NCI-H774 (cell line): ENCODE results near the gene PA2G4.
A peak's percentile ranks its signal among the peaks of the same experiment; 100 is the strongest.
"Not testable (repeated sequence)": the region's sequence is repeated elsewhere in the genome, so short reads cannot be mapped to it uniquely, and the experiment has no call there.

Experiments
- DNase-seq: peaks from one replicate; lab custom pipeline; 2025; lab: John Stamatoyannopoulos, UW

Gene PA2G4

DNA sequence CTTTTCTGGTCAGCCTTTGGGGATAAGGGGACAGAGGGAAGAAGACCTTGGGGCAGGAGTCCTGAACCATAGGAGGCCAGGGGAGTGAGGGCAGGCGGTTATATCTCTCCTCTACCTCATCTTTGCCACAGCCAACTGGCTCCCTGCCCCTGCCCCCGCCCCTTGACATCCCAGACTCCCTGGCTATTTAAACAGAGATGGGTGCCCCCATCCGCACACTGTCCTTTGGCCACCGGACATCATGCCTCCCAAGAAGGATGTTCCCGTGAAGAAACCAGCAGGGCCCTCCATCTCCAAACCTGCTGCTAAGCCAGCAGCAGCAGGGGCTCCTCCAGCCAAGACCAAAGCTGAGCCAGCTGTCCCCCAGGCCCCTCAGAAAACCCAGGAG lies 49.3 kb downstream of the PA2G4 start:
- no peak for DNase-seq

DNA sequence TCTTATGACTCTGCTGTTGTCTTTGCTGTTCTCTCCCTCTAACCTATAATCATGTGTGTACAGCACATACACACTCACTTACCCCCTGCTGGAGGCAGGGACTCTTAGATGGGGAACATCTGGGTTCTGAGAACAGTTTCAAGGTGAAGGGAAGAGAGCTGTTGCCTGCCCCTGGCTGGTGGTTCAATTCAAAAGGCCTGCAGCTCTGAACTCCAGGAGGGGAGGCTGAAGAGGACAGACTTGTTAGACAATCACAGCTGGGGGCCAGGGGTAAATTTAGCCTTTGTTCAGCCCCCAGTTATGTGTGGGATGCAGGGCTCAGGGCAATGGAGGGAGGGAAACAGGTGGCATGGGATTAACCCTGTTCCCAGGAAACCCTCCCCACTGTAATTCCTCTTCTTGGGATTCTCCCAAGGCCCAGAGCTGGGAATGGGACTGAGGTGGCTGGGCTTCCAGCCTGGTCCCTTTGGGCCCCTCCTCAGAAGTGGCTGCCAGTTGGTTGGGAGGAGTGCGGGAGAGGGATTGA lies 50.0 kb downstream of the PA2G4 start:
- no peak for DNase-seq

DNA sequence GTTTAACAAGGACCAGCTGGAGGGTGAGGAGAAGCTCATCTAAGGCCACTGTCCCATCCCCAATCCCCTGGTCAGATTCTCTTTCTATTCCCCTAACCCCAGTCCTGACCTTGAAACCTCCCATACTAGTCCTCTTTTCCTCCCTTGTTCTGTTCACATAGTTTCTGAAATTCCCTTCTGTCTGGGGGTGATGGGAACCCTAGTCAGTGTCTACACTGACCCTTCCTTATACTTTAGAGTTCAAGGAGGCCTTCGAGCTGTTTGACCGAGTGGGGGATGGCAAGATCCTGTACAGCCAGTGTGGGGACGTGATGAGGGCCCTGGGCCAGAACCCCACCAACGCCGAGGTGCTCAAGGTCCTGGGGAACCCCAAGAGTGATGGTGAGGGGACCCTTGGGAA lies 50.5 kb downstream of the PA2G4 start:
- DNase-seq: no peak

DNA sequence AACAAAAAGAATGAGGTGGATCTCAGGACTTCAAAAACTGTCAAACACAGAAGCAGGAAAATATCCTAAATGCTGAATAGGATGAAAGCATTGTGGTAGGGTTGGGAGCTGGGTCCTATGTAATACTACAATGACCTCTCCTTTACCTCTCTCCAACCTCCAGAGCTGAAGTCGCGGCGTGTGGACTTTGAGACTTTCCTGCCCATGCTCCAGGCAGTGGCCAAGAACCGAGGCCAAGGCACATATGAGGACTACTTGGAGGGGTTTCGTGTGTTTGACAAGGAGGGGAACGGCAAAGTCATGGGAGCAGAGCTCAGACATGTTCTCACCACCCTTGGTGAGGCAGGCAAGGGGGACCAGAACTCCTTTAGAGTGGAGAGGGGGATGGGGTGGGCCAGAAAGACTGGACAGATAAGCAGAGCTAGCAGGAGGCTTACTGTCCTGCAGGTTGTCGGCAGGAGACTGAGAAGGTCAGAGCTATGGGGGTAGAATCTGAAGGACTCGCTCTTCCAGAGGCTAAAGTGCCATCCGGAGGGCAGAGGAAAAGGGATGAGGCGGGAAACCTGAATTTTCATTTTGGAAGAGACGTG lies 51.0 kb downstream of the PA2G4 start:
- no peak for DNase-seq

DNA sequence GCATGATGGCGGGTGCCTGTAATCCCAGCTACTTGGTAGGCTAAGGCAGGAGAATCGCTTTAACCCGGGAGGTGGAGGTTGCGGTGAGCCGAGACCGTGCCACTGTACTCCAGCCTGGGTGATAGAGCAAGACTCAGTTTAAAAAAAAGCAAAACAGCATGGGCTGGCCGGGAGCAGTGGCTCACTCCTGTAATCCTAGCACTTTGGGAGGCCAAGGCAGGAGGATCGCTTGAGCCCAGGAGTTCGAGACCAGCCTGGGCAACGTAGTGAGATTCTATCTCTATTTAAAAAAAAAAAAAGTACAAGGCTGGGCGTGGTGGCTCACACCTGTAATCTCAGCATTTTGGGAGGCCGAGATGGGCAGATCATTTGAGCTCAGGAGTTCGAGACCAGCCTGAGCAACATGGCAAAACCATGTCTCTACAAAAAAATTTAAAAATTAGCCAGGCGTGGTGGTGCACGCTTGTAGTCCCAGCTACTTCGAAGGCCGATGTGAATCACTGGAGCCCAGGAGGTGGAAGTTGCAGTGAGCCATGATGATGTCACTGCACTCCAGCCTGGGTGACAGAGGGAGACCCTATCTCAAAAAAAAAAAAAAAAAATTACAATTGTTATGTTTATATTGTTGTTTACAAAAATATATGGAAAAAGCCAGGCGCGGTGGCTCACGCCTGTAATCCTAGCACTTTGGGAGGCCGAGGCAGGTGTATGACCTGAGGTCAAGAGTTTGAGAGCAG lies 52.3 kb downstream of the PA2G4 start:
- DNase-seq: not testable (repeated sequence)

DNA sequence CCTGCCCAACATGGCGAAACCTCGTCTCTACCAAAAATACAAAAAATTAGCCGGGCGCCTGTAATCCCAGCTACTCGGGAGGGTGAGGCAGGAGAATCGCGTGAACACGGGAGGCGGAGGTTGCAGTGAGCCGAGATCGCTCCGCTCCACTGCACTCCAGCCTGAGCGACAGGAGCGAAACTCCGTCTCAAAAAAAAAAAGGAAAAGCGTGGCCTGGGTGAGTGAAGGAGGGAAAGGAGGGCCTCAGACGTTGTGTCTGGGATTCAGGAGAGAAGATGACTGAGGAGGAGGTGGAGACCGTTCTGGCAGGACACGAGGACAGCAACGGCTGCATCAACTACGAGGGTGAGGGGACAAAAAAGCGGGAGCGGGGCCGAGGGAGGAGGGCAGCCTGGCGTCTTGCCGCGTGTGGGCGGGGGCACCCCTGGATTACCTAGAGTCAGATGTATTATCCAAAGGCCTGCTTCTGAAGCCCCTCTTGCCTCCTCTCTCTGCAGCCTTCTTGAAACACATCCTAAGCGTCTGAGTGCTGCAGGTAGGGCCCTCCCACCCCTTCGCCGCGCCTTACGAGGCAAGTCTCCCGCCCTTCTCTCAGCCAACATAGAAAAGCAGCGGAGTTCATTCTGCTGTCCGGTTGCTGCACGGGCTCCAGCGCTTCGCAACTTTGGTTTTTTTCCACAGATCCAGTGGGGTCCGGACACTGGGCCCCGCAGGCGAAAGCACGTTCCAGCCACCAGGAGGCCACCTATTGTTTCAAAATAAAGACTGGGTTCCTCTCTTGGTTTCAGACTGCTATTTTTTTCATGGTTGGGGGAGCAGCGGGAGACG lies 53.1 kb downstream of the PA2G4 start:
- DNase-seq: peak; percentile 82

DNA sequence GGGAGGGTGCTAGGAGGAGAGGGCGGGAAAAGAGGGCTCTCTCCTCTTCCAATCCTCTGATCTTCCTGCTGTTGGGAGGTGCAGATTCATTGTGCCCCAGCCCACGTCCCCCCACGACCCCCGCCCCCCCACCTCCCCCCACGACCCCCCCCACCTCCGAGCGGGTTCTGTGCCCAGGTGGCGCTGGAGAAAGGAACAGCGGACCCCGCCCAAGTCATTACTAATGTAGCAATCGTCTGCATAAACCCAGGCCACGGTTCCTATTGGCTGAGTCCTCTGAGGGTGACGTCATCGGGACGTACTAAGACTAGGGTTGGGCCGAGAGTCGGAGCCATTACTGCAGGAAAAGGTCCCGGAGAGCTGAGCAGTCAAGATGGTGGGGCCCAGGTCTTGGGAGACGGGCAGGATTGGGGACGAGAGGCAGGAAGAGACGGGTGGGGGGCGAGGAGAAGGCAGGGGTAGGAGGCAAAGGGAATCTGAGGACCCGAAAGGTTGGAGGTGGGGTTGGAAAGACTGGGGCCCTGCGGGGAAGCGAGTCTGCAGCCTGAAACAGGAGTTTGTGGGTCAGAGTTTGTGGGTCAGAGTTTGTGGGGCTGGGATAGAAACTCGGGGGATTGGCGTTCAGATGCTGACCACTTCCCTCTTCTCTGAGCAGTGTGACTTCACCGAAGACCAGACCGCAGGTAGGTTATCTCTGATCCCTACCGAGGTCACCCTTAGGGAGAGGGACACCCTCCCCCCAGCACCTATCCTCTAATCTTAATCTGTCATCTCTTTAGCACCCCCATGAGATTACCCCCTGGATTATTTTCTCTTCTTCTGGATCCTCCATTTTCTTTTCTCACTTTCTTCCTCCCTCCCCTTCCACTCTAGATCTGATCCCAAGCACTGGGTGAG lies 53.9 kb downstream of the PA2G4 start, which contains the start of gene MYL6:
MYL6 (plus strand) TSS at position 331 of the 897 bp plus-strand sequence; CDS start at position 374, 43 bp downstream.
- DNase-seq: peak; percentile 98

DNA sequence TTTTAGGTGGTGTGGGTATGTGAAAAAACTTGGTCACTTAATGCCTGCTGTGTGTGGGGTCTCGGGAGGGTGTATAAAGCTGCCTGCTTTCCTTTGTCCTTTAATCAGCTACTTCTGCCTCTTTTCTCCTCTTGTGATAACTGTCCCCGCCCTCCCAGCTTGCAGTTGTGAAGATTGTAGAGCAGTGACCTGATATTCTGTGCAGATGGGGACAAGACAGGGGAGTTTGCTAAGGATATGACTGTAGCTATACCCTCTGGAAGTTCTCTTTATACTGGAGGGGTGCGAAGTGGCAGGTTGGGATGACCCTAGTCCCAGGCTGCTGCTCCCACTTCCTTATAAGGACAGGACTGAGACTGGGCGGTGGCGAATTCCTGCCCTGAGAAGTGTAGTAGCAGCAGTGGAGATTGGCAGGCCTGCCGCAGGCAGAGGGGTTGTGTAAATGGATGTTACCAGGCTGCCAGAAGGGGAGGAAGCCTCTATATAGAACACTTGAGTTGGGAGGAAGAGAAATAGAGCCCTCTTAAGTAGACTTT lies 54.6 kb downstream of the PA2G4 start:
- DNase-seq: no peak

DNA sequence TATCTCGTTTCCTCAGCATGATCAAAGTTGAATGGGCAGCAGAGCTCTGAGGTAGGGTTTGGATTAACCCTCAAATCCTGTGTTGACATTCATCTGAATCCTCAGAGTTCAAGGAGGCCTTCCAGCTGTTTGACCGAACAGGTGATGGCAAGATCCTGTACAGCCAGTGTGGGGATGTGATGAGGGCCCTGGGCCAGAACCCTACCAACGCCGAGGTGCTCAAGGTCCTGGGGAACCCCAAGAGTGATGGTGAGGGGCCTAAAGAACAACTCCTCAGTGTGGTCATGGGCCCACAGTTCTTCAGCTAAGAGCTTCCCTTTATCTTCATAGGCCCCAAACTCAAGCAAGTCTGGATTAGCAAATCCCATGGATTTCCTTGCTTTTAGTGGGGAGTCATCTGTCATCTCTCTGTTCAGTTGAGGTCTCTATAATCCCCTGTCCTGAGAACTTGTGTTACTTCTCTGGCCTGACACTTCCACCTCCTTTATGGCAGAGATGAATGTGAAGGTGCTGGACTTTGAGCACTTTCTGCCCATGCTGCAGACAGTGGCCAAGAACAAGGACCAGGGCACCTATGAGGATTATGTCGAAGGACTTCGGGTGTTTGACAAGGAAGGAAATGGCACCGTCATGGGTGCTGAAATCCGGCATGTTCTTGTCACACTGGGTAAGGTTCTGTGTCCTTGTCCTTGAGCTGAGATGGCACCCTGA lies 55.3 kb downstream of the PA2G4 start:
- no peak for DNase-seq

DNA sequence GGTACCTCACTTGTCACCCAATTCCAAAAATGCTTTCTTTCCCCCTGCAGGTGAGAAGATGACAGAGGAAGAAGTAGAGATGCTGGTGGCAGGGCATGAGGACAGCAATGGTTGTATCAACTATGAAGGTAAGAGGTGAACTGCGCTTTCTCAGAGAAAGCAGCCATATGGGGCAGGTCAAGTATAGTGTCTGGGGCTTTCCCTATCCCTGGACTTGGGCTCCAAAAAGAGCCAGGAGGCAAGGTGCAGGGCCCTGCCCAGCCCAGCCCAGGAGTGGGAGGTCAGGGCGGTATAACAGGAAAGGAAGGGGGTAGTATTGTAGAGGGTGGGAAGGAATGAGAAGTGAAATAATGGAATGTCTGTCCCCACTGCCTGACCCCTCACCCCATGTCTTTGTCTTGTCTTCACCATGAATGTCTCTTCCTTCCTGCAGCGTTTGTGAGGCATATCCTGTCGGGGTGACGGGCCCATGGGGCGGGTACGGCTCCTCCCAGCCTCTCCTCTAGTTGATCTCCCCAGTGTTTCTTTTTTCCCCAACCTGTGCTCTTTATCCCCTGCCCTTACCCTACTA lies 55.9 kb downstream of the PA2G4 start:
- DNase-seq: no peak

DNA sequence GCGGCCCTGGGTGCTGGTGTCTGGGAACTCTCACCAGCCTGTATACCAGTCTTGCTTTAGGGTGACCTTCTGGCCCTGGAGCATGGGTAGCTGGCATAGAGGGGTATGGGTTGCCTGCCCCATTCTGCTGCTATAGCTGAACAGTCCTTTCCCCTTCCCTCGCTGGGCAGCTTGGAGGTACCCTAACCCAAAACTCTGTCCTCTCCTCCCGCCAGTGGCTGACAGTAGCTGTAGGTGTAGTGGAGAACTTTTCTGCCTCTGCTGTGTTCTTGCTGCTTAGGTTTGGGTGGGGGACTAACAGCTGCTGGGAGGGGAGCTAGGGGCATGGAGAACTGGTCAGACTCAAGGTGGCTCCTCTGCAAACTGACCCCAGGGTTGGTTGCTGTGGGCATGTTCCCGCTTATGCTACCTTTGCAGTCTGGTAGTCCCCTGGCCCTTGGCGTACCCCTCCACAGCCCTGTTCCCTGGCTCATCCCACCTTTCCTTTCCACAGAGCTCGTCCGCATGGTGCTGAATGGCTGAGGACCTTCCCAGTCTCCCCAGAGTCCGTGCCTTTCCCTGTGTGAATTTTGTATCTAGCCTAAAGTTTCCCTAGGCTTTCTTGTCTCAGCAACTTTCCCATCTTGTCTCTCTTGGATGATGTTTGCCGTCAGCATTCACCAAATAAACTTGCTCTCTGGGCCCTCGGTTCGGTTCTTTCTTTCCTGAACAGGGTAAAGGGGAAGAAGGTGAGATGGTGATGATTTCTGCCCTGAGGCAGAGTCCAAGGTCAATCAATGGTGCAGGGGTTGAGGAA lies 56.7 kb downstream of the PA2G4 start:
- DNase-seq: no peak

DNA sequence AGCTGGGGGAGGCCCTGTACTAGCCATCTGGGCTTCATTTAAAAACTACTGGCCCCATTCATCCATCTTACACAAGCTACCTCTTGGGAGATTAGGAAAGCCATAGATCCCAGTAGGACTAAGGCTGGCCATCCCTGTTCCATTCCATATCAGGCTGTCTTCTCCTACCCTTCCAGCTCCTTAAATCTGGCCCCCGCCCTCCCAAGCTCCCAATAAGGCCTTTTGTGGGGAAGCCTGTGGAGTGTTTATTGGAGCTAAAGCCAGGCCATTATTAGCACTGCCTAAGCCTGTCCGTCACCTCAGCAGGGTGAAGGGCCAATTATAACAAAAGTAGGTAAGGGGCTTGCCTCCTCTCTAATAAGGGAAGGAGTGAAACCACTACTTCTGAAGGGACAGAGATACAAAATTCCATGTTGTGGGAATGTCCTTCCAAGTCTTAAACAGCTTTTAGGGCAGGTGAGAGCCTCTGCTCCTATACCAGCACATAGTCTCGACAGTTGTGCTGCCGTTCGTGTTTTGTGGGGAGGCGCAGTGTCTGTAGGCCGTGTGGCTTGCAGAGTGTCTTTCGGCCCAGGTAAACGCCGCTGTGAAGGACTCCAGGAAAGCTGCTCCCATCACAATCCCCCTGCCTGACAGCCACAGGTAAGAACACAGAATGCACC lies 57.5 kb downstream of the PA2G4 start:
- no peak for DNase-seq

DNA sequence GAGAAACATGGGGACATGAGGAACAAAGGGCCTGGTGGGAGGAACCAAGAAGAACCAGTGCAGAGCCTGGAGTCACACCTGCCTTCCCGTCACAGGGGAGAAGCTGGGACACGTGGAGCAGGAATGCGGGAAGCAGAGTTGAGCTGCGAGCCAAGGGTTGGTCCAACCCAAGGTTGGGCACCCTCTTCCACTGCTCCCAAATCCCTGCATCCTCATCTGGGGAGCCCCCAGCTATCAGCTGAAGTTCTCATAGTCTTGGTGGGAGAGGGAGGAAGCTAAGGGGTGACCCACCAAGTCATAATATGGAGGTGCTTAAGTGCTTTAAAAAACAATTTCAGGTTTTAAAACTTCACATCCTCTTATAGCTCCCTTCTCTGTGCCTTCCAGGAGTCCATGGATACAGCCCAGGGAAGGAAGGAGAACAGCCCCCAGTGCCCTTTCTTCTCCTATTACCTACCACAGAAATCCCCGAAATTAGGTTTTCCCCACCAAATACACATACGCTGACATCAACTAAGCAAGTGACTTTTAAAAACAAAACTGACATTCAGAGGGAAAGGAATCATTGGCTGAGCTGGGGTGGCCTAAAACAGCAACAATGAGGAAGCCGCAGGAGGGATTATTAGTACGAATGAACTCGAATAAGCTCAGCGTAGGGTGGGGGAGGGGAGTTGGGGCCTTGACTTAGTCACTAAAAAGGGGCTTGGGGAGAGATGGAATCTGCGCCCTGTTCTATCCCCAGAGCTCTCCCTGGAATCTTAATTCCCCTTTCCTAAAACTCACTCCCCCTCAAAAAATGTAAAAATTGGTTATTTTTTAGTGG lies 58.3 kb downstream of the PA2G4 start:
- DNase-seq: no peak
